LNCaP clone FGC (cell line): ENCODE data around the gene CCR5.

Experiments
- DNase-seq: peaks from one replicate; pipeline ENCODE4 v3.0.0-alpha.2; 2011; ENCODE audit warnings: low read depth
- H3K4me3 ChIP-seq: 2 replicates; pipeline ENCODE4 v1.5.1; 2011; ENCODE audit warnings: mild to moderate bottlenecking, low read depth, low read length, control low read depth
- CTCF ChIP-seq: IDR thresholded peaks from 2 replicates; pipeline ENCODE4 v1.5.1; 2012; ENCODE audit warnings: mild to moderate bottlenecking; ENCODE audit not compliant: control insufficient read depth, insufficient read depth; ENCODE audit errors: extremely low read depth

CCR5 gene

GRCh38 chr3:46359733-46360493 is 10.8 kb upstream of the CCR5 start:
- DNase-seq: no peak
- no peak overlapping the region for H3K4me3 ChIP-seq
- no peak for TF ChIP-seq CTCF

- H3K4me3 ChIP-seq: no peak overlapping the region
- DNase-seq: no peak
- no peak for TF ChIP-seq CTCF
Observed at GRCh38 chr3:46360907-46361306, 9.8 kb upstream of the CCR5 start.

GRCh38 chr3:46361408-46362283 is 9.1 kb upstream of the CCR5 start:
- no peak for TF ChIP-seq CTCF
- no peak overlapping the region for H3K4me3 ChIP-seq
- no peak for DNase-seq

- no peak for DNase-seq
- no peak overlapping the region for H3K4me3 ChIP-seq
- no peak for TF ChIP-seq CTCF
Observed at GRCh38 chr3:46365041-46365440, 5.7 kb upstream of the CCR5 start.

- TF ChIP-seq CTCF: no peak
- H3K4me3 ChIP-seq: no peak overlapping the region
- DNase-seq: no peak
Observed at GRCh38 chr3:46365737-46366524, 4.8 kb upstream of the CCR5 start.

- no peak for DNase-seq
- no peak overlapping the region for H3K4me3 ChIP-seq
- no peak for TF ChIP-seq CTCF
Observed at GRCh38 chr3:46367811-46368210, 2.9 kb upstream of the CCR5 start.
